GM21367 (cell line): ENCODE data around the gene ZFHX2.
"Not testable (repeated sequence)": the region's sequence is repeated elsewhere in the genome, so short reads cannot be mapped to it uniquely, and the experiment has no call there.

ENCODE experiments used
- ATAC-seq: cut with Tn5 transposase; IDR thresholded peaks from one replicate; pipeline ENCODE4 v1.9.1; 2021; ENCODE audit not compliant: unreplicated experiment

The ZFHX2 gene

DNA sequence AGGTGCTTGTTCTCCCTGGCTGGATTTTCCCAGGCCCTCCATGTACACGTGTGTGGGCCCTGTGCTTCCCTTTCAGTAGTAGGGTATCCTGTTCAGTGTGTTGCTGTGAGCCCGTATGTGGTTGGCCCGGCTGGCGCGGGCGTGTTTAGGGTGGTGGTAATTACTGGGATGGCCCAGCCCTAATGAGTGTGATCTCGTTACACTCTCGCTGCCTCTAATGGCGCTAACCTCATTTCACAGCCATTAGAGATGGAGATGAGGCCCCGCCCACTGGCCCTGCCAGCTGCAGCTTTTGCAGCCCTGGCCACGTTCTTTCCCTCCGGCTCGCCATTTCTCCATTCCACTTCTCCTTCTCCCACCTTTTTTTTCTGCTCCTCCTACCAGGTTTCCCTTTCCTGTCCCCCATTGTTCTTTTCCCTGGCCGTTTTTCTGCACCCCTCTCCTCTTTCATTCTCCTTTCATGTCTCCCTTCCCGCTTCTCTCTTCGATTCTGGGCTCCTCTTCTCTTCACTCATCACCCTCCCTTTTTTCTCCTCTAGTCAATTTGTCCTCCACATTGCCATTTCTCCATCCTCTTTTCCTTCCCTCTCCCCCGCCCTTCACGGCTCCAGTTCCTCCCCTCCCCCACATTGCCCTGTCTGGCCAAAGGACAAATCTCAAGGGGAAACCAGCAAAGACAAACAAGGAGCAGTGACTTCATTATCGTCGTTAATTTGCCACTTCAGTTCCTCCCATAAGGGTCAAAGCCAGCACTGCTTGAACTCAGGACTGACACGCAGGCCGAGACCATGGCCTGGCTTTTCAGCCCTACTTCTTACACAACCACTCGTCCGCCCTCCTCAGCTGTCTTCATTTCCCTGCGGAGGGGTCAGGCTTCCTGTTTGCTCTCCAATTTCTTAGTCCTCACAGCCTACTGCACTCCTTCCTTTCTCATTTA is 6.8 kb downstream of the ZFHX2 start:
- ATAC-seq = no peak

DNA sequence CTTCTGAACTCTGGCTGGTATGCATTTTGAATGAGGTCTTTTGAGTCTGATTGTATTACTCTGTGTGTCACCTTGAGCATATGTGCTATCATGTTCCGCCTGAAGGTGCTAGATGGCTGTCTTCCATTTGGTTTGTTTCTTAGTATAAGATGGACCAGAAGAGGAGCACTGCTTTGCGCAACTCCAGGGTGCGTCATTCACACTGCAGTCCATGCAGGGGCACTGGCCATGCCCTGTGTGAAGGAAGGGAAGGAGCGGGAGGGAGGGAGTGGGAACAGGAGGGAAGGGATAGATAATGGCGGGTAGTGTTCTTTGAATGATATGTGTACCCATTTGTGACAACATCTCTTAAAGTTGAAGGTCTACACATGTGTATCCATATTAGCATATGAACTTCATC is 8.2 kb downstream of the ZFHX2 start:
- ATAC-seq = no peak

DNA sequence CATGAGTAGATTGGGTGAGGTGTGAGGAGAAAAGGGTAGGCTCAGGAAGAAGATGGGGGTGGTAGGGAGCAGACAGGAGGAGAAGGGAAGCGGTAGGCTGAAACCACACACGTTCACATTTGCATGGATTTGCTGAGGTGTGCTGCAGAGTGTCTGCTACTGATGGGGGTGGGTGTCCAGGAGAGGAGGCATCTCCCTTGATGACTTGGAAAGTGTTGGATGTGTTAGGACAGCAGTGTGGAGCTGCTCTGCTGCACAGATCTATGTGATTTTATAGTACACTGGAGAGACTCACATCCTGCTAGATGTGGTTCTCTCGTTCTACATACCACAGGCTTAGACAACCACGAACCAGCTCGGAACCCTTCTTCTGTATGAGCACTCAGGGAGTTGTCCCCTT is 9.3 kb downstream of the ZFHX2 start:
- no peak for ATAC-seq

DNA sequence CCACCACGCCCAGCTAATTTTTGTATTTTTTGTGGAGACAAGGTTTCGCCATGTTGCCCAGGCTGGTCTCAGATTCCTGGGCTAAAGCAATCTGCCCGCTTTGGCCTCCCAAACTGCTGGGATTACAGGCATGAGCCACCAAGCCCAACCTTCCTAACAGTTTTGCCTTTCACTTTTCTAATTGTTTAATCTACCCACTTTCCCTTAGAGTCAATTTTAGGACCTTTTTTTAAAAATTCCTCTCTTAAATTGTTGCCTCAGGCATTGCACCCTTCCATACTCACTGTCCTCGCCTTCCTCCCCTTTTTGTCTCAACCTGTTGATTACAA is 11.5 kb downstream of the ZFHX2 start:
- no peak for ATAC-seq

DNA sequence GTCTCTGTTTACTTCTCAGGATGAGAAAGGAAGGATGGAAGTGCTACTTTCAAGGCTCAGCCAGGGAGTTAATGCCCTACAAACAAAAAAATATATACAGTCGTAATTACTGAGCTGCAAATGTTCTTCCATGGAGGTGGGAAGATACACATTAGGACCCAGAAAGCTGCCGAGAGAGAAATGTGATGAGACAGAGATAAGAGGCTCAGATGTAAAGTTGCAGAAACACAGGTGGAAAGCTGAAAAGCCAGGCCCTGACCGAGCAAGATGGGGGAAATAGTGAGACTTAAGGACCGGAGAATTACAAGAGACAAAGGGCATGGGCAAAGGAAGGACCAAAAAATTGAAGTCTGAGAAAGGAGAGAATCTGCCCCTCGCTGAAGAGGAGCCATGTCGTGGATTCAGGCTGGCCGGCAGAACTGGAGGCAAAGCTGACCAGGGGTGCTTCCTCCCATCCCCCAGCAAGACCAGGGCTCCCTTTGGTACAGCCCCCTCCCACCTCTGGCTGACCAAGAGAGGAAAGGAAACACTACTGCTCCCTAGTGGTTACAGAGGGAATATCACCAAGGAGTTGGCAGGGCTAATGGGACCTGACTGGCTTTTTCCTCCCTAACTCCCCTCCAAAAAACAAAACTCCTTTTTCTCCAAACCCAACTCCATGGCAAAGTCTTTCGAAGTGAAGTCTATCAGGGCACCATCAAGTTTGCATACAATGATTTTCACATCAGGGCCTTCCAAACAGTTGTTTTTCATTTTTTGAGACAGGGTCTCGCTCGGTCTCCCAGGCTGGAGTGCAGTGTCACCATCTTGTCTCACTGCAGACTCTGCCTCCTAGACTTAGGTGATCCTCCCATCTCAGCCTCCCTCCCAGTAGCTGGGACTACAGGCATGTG is 12.1 kb downstream of the ZFHX2 start:
- ATAC-seq = no peak

DNA sequence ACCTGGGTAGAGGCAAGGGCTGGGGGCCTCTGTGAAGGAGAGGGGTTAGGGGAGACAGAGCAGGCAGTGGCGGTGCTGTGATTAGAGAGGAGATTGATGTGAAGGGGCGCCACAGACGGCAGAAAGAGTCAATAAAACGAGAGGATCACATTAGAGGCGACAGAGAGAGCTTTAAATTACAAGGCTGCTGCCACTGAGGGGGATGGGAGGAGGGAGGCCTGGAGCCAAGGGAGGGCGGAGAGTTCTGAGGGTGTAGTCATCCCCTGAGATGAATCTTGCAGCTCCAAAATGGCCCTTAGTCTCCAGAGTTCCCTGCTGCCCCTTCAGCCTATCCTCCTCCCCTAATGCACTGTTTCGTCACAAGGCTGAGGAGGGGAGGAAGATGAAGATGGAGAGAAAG is 12.8 kb downstream of the ZFHX2 start:
- no peak for ATAC-seq

DNA sequence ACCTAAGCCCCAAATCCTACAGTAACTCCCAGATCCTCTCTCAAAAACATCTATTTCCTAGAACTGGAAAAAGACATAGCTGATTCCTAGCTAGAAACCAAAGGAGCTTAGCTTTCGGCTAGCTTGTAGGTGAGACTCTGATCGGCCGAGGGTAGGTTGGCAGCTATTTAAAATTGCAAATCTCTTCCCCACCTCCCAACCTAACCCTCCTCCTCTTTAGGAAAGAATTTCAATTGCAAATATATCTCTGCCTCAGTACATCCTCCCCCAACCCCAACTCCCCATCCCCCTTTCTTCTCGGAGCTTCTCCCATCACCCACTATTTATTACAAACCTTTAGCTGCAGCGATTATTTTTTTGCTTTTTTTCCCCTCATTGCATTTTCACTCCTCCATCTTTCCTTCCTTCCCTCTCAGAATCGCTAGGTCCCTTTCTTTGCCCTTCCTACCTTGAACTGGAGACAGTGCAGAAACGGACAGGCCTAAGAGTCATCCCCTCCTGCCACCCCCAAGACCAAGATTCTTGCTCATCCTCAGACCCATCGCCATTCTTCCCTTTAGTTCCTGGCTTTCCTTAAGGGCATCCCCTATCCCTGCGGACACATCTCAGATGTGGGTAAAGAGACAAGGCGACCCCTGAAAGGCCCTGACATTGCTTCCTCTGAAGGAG is 13.4 kb downstream of the ZFHX2 start:
- no peak for ATAC-seq

DNA sequence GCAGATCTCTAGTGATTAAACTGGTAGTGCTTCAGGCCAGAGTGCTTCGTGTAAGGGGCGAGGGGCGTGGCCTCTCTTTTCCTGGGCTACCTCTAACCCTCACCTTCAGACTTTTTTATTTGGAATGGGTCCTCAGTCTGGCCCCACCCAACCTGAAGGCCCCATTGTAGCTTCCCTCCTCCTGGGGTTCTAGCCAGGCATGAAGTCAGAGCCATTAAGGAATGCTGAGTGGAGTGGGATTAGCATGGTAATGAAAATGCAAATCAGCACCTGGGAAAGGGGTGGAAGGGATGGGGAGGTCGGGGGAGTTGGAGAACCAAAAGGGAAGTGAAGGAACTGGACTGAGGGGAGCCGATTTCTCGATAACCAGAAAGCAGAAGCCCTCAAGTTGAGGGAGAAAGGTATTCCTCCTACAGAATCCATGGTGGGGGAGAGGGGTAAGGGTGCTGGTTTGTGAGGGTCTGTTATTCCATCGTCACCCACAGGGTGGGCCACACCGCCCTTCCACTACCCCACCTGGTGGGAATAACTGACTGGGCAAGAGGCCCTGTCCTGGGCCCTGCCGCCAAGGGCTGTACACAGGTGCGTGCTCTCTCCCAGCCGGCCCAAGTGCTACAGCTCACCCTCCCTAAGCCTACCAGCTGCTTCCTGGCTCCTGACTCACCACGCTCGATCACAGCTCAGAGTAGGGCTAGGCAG is 14.1 kb downstream of the ZFHX2 start:
- no peak for ATAC-seq

DNA sequence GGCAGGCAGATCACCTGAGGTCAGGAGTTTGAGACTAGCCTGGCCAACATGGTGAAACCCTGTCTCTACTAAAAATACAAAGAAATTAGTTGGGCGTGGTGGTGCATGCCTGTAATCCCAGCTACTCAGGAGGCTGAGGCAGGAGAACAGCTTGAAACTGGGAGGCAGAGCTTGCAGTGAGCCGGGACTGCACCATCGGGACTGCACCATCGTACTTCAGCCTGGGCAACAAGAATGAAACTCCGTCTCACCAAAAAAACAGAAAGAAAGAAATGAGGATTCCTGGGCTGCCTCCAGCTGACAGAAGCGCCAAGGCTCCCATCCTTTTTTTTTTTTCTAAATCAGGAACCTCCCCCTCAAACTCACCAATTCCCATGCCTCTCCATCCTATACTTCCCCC is 14.7 kb downstream of the ZFHX2 start:
- not testable (repeated sequence) for ATAC-seq

DNA sequence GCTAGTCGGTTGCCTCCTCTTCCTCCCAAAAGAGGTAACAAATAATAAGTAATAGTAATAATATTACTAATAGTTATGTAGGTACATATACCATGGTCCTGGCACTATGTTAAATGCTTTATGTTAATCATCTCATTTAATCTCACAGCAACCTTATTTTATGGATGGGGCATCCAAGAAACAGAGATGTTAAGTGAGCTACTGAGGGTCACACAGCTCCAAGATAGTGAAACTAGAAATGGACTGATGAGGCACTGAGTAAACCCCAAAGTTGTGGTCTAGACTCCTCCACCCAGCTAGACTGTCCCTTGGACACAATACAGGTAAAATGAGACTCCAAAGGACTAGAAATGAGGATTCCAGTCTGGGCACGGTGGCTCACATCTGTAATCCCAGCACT is 15.1 kb downstream of the ZFHX2 start:
- ATAC-seq = no peak

DNA sequence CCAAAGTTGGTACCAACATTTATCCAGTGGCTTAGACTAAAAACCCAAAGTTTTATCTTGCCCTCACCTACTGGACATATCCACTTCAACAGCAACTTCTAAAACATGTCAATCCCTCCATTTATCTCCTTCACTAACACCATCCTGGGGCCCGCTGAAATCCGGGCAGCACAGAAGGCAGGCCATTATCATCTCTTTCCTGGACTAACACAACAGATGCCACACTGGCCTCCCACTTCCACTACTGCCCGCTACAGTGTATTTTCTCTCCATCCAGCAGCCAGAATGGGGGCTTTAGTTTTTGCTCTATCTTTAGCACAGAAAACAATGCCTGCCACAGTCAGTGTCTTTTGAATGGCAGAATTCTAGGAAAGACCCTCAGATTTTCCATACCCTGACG is 15.6 kb downstream of the ZFHX2 start:
- ATAC-seq = no peak

DNA sequence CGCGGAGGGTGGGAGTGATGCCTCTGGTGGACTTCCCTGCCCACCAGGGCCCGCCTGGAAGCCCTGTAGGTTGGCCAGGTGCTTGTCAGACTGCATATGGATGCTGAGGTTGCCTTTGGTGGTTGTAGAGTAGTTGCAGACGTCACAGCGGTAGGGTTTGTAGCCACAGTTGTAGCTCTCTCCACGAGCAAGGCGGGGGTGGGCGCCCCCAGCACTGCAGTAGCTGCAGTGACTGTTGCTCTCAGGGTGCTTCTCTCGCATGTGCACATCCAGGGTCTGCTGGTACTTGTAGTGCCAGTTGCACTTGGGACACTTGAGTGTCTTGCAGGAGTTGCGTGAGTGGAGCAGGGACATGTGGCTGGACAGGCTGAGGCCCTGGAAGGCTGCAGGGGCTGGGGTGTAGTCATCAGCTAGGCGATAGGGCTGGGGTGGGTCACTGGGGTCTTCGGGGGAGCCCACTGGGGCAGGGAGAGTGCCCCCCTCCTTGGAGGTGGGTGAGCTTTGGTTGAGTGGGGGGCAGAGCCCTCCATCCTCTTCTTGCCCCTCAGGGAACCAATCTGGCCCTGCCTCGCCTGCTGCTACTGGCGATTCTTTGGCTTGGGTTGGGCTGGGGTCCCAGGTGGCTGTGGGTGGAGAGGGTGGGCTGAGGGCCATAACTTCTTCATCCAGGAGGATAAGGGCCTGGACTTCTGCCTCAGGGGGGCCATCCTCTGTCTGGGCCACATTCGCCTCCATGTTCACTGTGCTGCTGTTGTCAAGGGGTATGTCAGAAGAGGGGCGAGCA is 17.7 kb downstream of the ZFHX2 start:
- ATAC-seq = no peak

DNA sequence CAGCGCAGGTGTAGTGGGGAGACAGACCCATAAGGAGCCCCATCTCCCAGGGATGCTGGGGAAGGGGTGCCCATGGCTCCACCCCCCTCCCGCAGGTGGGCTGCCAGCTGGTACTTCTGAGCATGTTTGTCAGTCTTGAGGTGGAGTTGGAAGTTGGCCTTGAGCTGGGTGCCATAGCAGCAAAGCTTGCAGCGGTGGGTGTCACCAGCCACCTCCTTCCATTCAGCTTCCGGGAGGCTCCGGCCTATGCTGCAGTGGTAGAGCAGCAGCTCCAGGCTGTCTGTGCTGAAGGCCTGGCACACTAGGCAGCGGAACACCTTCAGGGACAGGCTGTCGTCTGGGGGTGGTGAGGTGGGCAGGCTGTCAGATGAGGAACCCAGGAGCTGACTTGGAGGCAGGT is 18.9 kb downstream of the ZFHX2 start:
- no peak for ATAC-seq

DNA sequence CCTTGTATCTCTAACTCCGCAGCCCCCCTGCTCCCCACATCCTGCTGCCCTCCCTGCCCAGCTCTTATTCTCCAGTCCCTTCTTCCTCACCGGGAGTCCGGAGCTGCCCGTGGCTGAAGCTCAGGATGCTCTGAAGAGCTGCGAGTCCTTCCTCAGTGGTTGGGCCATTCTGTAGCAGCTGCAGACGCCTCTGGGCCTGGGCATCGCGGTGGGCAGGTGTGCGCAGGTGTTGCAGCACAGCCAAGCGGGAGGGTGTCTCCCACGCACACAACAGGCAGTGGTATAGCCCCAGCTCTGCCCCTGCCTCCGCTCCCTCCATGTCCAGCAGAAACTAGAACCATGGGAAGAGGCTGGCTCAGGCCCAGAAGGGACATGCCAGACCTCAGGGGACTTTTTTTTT is 20.2 kb downstream of the ZFHX2 start:
- no peak for ATAC-seq

DNA sequence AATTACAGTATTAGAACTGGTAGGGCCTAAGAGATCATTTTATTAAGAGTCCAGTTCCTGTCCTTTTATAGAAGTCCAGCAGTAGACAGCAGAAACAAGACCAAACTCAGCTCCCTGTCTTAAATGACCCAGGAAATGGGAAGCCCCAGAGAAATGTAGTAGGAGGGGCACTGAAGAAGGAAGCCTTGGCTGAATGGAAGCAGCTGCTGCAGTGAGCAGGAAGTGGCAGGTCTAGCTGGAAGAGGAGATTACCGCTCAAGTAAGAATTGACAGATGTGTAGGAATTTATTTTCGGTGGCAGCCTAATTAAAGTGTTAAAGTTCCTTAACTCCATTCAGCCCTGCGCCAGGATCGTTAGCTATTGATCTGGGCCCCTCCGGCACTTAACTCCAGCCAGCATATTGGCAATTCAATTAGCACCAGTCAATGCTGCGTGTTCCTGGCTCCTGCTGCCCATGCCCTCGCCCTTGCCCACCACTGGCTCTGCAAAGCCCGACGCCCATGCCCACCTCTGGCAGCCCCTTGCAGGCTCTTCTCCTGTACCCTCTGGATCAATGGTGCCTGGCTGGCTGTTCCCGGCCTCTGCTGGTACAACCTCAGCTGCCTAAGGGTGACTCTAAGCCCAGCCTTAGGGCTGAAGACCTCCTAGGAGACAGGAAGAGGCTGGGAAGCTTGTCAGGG is 21.1 kb downstream of the ZFHX2 start:
- ATAC-seq = no peak

DNA sequence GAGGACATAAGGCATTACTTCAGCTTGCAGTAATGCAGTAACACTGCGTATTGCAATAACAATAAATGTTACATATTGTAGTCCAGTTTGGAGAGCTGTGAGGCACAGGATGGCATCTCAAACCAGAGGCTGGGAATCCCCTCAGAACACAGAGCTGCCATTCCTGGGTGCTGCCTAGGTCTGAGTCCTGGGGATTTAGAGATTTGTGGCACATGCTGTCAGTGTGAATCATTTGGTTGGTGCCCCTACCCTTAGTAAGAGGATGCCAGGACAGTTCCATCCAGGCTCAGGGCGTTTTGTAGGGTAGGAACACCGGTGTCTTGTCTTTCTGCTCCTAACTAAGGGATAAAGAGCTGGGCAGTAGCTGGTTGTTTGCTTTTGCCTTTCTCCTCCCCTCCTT is 22.5 kb downstream of the ZFHX2 start:
- no peak for ATAC-seq

DNA sequence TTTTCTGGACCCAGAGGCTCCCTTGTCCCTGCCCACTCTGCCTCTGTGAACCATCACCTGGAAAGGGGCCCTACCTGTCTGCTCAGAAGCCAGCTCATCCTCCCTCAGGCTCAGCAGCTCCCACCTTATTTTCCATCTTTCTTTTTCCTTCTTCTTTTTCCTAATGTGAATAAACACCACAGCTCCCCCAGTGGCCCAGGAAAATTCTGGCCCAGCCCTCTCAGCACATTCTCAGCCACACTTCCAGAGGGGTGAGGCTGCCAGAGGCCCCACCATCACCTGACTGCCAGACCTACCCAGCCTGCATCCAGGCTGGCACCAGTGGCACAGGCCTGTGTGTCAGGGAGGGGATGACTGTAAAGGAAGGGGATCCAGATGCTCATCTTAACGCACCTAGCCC is 23.0 kb downstream of the ZFHX2 start:
- no peak for ATAC-seq

DNA sequence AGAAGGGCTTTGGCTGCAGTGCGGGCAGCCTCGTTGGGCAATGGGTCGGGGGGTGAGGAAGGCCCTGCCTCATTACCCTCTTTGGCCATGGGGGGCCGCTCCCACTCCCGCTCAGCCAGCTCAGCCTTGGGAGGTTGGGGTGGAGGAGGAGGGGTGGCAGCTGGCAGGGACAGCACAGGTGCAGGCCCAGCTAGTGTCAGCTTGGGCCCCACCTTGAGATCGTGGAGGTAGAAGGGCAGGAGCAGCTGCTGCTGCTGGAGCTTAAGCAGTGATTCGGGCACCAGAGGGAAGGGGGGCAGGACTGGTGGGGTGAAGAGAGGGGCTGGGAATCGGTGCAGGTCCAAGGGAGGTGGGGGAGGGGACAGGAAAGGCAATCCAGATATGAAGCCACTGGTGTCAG is 26.0 kb downstream of the ZFHX2 start:
- ATAC-seq = no peak

DNA sequence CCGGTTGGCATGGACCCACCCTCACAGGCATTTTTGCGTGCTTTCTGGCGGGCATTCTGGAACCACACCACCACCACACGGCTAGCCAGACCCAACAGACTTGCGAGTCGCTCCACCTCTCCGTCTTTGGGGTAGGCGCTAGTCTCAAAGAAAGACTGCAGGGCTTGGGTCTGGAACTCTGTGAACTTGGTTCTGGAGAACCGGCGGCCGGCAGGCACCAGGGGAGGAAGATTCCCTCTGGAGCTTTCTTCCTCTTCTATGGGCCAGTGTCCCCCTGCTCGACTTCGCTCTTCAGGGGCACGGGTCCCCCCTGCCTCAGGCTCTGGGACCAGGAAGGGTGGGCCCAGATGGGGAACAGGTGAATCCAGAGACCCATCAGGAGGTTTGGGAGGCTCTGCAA is 26.6 kb downstream of the ZFHX2 start:
- ATAC-seq = no peak
